HG03025 (cell line): ENCODE measurements around the gene CD276.
"Not testable (repeated sequence)": the region's sequence is repeated elsewhere in the genome, so short reads cannot be mapped to it uniquely, and the experiment has no call there.

Source experiments
- ATAC-seq: cut with Tn5 transposase; IDR thresholded peaks from one replicate; pipeline ENCODE4 v1.9.1; 2021; ENCODE audit warnings: mild to moderate bottlenecking, moderate library complexity; ENCODE audit not compliant: unreplicated experiment, low FRiP score

The CD276 gene

GRCh38 chr15:73708691-73709090, 24.5 kb downstream of the CD276 start:
- ATAC-seq, result no peak

- ATAC-seq, result no peak
Observed at GRCh38 chr15:73709241-73709640, 25.1 kb downstream of the CD276 start.

- no peak for ATAC-seq
Observed at GRCh38 chr15:73709686-73710085, 25.5 kb downstream of the CD276 start.

DNA sequence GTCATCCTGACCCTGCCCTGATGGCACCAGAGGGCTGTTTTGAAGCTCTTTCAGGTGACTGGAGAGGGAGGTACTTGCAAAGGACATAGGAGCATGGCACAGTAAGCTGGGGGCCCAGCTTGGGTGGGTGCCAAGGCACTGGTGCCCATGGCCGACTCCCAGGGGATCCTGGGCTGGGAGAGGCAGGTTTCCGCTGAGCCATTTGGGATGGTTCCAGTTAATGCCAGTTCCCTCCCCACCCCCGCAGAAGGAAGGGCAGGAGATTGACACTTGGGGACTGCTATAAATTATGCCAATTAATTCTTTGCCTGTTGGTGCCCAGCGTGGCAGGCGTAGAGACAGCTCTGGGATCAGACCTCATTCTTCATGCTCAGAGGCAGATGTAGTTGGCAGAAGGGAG, 26.1 kb downstream of the CD276 start:
- no peak for ATAC-seq

DNA sequence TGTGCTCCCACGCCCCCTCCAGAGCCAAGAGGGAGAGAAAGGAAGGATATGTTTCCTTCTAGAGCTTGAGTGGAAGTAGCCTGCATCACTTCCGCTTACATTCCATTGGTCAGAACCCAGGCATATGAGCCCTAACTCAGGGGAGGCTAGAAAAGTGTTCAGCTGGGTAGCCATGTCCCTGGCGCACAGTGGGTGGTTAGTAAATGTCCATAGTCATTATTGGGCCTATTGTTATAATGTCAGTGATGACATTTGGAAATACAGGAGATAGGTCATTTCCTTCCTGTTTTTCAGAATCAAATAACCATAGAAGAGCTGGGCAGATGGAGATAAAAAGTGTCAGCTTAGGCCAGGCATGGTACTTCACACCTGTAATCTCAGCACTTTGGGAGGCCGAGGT, 27.3 kb downstream of the CD276 start:
- ATAC-seq, result no peak

GRCh38 chr15:73712107-73712506, 27.9 kb downstream of the CD276 start:
- no peak for ATAC-seq

- ATAC-seq, result no peak
Observed at GRCh38 chr15:73714695-73715301, 30.6 kb downstream of the CD276 start.

- ATAC-seq, result no peak
Observed at GRCh38 chr15:73715417-73715816, 31.2 kb downstream of the CD276 start.

GRCh38 chr15:73716417-73716816, 32.2 kb downstream of the CD276 start:
- no peak for ATAC-seq

- ATAC-seq, result no peak
Observed at GRCh38 chr15:73717206-73717605, 33.0 kb downstream of the CD276 start.

DNA sequence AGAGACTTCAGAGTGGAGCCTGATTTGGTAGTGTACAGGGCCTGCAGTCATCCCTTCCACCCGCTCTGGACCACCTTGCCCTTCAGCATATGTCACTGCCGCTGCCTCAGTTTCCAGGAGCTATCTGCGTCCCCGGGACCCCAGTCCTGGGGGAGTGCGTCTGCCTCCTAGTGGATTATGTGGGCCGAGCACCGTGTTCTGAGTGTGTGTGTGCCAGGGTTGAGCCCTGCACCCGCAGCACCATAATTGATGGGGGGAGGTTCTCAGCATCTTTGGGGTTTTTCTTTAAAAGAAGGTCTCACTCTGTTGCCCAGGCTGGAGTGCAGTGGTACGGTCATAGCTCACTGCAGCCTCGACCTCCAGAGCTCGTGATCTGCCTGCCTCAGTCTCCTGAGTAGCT, 33.6 kb downstream of the CD276 start:
- ATAC-seq, result no peak

DNA sequence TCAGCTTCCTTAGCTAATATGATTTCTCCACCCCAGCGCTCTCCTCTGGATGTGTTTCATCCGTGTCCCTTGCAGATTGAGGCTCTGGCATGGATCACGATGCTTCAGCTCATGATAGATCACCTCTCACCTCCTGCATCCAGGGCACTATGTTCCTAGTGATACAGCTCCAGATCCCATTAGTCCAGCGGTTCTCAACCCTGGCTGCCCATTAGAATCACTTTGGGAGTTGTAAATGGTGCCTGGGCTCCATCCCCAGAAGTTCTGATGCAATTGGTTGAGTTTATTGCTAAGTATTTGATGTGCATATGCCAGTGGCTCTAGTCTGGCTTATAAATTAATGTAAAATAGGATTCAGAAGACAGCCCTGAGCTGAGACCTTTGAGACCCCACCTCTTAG, 34.5 kb downstream of the CD276 start:
- ATAC-seq, result no peak

DNA sequence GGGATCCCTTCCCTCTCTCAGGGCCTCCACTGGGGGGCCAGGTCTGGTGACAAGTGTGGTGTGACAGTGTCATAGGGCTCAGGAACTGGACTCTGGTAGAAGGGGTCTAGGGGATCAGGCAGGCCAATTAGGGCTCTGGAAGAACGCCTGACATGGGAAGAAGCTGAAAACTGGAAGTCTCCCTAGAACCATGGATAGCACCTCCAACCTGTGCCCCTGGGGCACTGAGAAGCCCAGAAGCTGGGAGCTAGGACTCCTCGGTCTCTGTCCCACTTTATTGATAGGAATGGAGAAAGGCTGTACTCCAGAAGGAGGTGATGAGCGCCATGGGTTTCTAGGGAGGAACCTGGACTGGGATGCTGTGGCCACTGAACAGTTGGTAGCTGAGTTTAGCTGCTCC, 38.2 kb downstream of the CD276 start:
- no peak for ATAC-seq

DNA sequence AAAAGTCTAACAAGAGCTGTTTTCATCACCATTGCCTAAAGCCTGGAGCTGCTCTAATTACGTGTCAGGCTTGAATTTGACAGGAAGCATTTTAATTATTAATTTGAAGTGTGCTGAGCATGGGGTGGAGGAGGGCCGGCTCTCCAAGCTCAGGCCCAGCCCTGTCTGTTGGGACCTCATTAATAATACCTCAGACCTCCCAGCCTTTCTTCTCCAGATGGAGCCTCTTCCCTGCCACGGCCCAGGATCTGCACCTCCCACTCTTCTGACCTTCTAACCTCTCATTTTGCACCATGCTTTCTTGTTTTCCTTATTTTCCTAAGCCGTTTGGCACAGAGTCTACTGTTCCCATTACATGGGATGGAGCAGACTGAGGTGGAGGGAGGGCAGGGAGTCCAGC, 39.0 kb downstream of the CD276 start:
- no peak for ATAC-seq

DNA sequence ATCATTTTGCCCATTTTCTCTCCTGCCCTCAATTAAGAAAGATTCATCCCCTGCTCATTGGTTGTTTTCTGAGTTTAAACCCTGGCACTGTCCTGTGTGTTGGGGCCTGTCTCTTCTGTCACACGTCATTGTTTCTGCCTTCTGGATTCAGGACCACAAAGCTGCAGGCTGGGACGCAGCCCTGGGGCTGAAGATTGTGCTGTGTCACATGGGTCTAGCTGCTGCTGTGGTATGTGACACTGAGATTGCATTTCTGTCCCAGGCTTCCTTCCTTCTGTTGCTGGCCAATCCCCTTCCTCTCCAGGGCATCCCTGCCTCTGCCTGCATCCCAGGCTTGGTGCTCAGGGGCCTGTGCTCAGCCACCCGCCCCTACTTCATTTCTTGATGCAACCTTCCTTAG, 40.0 kb downstream of the CD276 start:
- no peak for ATAC-seq

DNA sequence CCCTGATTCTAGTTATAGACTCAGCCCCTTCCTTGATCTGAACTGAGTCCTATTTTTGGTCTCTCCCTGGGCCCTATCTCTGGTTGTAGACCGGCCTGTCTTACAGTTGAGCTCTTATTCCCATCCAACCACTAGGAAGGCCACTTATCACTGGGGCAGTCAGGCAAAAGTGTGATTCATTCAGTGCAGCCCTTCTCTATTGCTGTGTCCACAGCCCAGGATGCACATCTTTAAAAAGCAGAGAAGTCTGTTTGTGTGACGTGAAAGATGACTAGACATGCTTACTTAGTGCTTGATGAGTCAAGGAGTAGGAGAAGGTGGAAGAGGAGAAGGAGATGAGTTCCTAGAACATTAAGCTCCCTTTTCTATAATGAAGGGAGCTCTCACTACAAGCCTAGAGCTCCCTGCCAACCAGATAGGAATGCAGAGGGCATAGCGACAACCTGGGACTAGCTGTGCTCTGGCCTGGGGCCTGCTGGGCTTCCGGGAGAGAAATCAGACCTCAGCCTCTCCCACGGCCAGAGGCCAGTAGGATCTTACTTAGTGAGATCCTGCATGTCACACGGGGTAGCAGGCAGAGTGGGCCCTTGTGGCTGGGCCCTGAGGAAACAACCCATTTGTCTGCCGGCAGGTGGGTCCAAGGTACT, 43.3 kb downstream of the CD276 start:
- no peak for ATAC-seq

DNA sequence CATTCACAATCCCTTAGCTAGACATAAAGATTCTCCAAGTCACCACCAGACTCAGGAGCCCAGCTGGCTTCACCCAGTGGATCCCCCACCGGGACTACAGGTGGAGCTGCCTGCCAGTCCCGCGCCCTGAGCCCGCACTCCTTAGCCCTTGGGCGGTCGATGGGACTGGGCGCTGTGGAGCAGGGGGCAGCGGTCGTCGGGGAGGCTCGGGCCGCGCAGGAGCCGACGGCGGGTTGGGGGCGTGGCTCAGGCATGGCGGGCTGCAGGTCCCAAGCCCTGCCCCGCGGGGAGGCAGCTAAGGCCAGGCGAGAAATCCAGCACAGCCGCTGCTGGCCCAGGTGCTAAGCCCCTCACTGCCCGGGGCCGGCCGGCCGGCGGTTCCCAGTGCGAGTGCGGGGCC, 47.9 kb downstream of the CD276 start:
- not testable (repeated sequence) for ATAC-seq

GRCh38 chr15:73732930-73733329, 48.7 kb downstream of the CD276 start:
- ATAC-seq, result no peak

DNA sequence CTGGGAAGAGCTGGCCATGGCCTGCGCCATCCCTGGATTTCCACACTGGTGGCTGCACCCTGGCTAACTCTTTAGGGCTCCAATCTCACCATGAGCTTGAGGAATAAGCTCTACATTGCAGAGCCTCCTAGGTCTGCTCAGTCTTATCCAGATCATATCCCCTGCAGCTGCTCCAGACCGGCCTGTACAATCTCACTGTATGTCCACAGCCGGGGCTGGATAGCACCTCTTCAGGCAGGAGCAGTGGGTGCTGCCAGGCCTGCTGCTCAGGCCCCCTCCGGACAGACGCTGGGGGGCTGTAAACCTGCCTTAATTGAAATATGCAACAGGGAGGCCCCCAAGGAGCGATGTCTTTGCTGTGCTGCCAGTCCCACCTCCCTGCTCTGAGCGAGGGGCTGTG, 53.4 kb downstream of the CD276 start:
- ATAC-seq, result no peak

DNA sequence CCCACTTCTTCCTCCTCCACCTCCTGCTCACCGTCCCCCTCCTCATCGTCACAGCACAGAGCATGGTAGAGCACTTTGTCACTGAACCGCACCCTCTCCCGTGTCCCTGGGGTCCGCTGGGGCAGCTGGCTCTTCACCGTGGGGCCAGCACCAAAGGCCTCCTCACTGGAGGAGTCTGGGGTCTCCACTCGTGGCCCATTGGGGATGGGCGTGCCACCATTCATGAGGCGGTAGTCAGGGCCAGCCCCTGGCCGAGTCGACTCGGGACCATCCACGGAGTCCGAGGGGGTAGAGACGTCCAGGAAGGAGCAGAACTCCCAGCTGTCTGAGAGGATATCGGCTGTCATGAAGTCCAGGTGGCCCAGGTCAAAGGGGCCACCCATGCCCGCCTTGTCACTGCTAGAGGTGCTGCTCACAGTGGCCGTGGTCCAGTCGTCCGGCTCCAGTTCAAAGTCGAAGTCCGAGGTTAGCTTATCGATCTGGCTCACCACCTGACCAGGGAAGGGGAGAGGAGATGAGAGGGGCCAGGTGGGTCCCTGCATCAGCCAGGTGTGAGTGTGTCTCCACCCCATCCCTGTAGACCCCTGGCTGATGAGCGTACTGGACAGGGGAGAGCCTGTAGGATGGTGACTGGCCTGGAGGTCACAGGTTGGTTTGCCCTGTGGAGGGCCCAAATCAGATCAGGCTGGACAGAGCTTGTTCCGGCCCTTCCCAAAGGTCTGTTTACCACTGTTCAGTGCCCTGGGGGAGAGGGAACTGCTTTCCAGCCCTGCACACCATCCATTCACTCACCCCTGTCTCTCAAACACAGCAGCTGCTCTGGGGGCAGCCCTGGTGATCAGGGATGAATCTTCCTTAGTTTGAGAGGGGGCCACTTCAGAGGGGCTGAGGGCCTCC, 56.2 kb downstream of the CD276 start:
- ATAC-seq, result no peak

- ATAC-seq, result no peak
Observed at GRCh38 chr15:73741321-73741836, 57.2 kb downstream of the CD276 start.
